H1 (cell line): ENCODE results near the gene DCN. TPM values are rescaled to one million over a fixed set of nuclear protein-coding genes. Genes with fewer than 3 reads are reported as not detected.

Experiments used
- CTCF ChIA-PET: fragments of 300-600 bp; sonication (Branson Sonifier 250); formaldehyde crosslinking; loops from one replicate; lab custom pipeline; 2021; ENCODE audit not compliant: partially characterized antibody; lab: Charles Lee
- POLR2A ChIA-PET: fragments of 300-600 bp; sonication (Branson Sonifier 250); formaldehyde crosslinking; loops from one replicate; lab custom pipeline; 2021; ENCODE audit warnings: inconsistent platforms; ENCODE audit not compliant: partially characterized antibody; lab: Charles Lee
- DNase-seq, 2 experiments: peaks; one replicate each; pipeline versions ENCODE4 v3.0.0 to v3.0.0-alpha.2; 2010 to 2022; ENCODE audit warnings: low spot score in 2 of 2, low read depth in 1 of 2, mixed read lengths in 1 of 2
- FAIRE-seq: peaks from 2 replicates; lab custom pipeline; 2011; peaks lifted over from hg19 to GRCh38; lab: Jason Lieb, UNC
- H2AFZ ChIP-seq: 2 replicates; pipeline ENCODE4 v1.8.1; 2012; ENCODE audit warnings: low read length, inconsistent platforms
- H2AK5ac ChIP-seq: 2 replicates; pipeline ENCODE4 v1.6.1; 2013; ENCODE audit warnings: low read depth, low read length
- H2BK120ac ChIP-seq: replicated peaks from 2 replicates; pipeline ENCODE3; 2013; ENCODE audit warnings: low read depth, low read length, inconsistent platforms
- H2BK12ac ChIP-seq: 2 replicates; pipeline ENCODE4 v1.6.1; 2013; ENCODE audit warnings: low read depth, low read length
- H2BK15ac ChIP-seq: 2 replicates; pipeline ENCODE4 v1.6.1; 2013; ENCODE audit warnings: low read length
- H2BK20ac ChIP-seq: 2 replicates; pipeline ENCODE4 v1.6.1; 2013; ENCODE audit warnings: low read length
- H2BK5ac ChIP-seq: 2 replicates; pipeline ENCODE4 v1.6.1; 2013; ENCODE audit warnings: low read depth, low read length
- H3K14ac ChIP-seq: 2 replicates; pipeline ENCODE4 v1.6.1; 2013; ENCODE audit warnings: inconsistent platforms; ENCODE audit not compliant: insufficient read length
- H3K18ac ChIP-seq: 2 replicates; pipeline ENCODE4 v1.6.1; 2013; ENCODE audit warnings: low read length; ENCODE audit errors: extremely low read depth
- H3K23ac ChIP-seq: 2 replicates; pipeline ENCODE4 v1.6.1; 2013; ENCODE audit warnings: inconsistent platforms; ENCODE audit not compliant: insufficient read length
- H3K23me2 ChIP-seq: 2 replicates; pipeline ENCODE4 v1.6.1; 2013; ENCODE audit warnings: low read depth, low read length
- H3K27ac ChIP-seq: 2 replicates; pipeline ENCODE4 v1.6.1; 2011; ENCODE audit warnings: low read depth, low read length, inconsistent platforms
- H3K27me3 ChIP-seq, 4 experiments: replicated peaks in 1 of 4; 1 replicate in 1 of 4; 2 replicates in 3 of 4; pipeline versions ENCODE4 v1.6.1 to v1.8.1; 2011 to 2013; ENCODE audit warnings: low read length in 3 of 4, mild to moderate bottlenecking in 3 of 4, inconsistent platforms in 2 of 4, mixed read lengths in 2 of 4, moderate library complexity in 1 of 4; ENCODE audit not compliant: control insufficient read depth in 3 of 4, insufficient read depth in 3 of 4; ENCODE audit errors: extremely low read depth in 1 of 4
- H3K36me3 ChIP-seq, 4 experiments: 2 replicates each; pipeline versions ENCODE4 v1.6.1 to v1.8.1; 2011 to 2013; ENCODE audit warnings: mild to moderate bottlenecking in 4 of 4, low read length in 3 of 4, moderate library complexity in 2 of 4, control low read depth in 1 of 4, inconsistent platforms in 1 of 4; ENCODE audit not compliant: insufficient read depth in 4 of 4, control insufficient read depth in 2 of 4
- H3K4ac ChIP-seq: replicated peaks from 2 replicates; pipeline ENCODE3; 2013; ENCODE audit warnings: low read length, low read depth, mixed read lengths, inconsistent platforms; ENCODE audit not compliant: insufficient read length
- H3K4me1 ChIP-seq, 4 experiments: replicated peaks in 1 of 4; 1 replicate in 1 of 4; 2 replicates in 3 of 4; pipeline versions ENCODE4 v1.6.1 to v1.8.1; 2011 to 2013; ENCODE audit warnings: low read length in 3 of 4, inconsistent platforms in 2 of 4, mixed read lengths in 1 of 4; ENCODE audit not compliant: insufficient read depth in 4 of 4, control insufficient read depth in 3 of 4
- H3K4me2 ChIP-seq, 2 experiments: 2 replicates each; pipeline versions ENCODE4 v1.6.1 to v1.8.1; 2011 to 2013; ENCODE audit warnings: low read depth in 2 of 2, low read length in 2 of 2, control low read depth in 1 of 2, inconsistent platforms in 1 of 2, mild to moderate bottlenecking in 1 of 2; ENCODE audit not compliant: insufficient read depth in 1 of 2
- H3K4me3 ChIP-seq, 4 experiments: fragments of 200-600, 300-600 bp in 1 of 4; sonication (generic), shearing (Covaris generic), sonication (Bioruptor Twin) in 1 of 4; 2 replicates each; pipeline versions ENCODE4 v1.5.1 to v1.8.1; 2011 to 2016; ENCODE audit warnings: low read length in 4 of 4, low read depth in 3 of 4, control low read depth in 2 of 4, inconsistent platforms in 2 of 4, mild to moderate bottlenecking in 2 of 4, mixed read lengths in 1 of 4, moderate library complexity in 1 of 4; ENCODE audit not compliant: insufficient read depth in 2 of 4; ENCODE audit errors: extremely low read depth in 1 of 4
- H3K56ac ChIP-seq: replicated peaks from 2 replicates; pipeline ENCODE3; 2013; ENCODE audit warnings: low read depth, mild to moderate bottlenecking, mixed read lengths, low read length, inconsistent platforms; ENCODE audit not compliant: insufficient read length
- H3K79me1 ChIP-seq: 2 replicates; pipeline ENCODE4 v1.6.1; 2013; ENCODE audit warnings: low read depth, low read length, control low read depth
- H3K79me2 ChIP-seq, 2 experiments: 2 replicates each; pipeline versions ENCODE4 v1.6.1 to v1.8.1; 2012 to 2013; ENCODE audit warnings: low read length in 2 of 2, mild to moderate bottlenecking in 2 of 2, inconsistent platforms in 1 of 2; ENCODE audit not compliant: insufficient read depth in 2 of 2, control insufficient read depth in 1 of 2
- H3K9ac ChIP-seq, 4 experiments: replicated peaks in 1 of 4; 1 replicate in 1 of 4; 2 replicates in 3 of 4; pipeline versions ENCODE4 v1.6.1 to v1.8.1; 2011 to 2013; ENCODE audit warnings: low read depth in 3 of 4, low read length in 3 of 4, control low read depth in 2 of 4, mild to moderate bottlenecking in 2 of 4, moderate library complexity in 2 of 4, inconsistent platforms in 1 of 4; ENCODE audit errors: extremely low read depth in 1 of 4
- H3K9me3 ChIP-seq, 2 experiments: 2 replicates each; pipeline versions ENCODE4 v1.6.1 to v1.8.1; 2012 to 2013; ENCODE audit warnings: mild to moderate bottlenecking in 2 of 2, moderate library complexity in 2 of 2, control low read depth in 1 of 2, inconsistent platforms in 1 of 2, low read depth in 1 of 2, low read length in 1 of 2, mixed read lengths in 1 of 2; ENCODE audit not compliant: insufficient read depth in 2 of 2
- H4K20me1 ChIP-seq, 2 experiments: replicated peaks in 1 of 2; 2 replicates each; pipeline versions ENCODE3 to v1.8.1; 2011 to 2013; ENCODE audit warnings: inconsistent platforms in 2 of 2, low read length in 2 of 2, mild to moderate bottlenecking in 1 of 2; ENCODE audit not compliant: insufficient read depth in 2 of 2, control insufficient read depth in 1 of 2
- H4K5ac ChIP-seq: 2 replicates; pipeline ENCODE4 v1.6.1; 2013; ENCODE audit warnings: low read length, low read depth, mixed read lengths, inconsistent platforms; ENCODE audit not compliant: insufficient read length
- H4K8ac ChIP-seq: 2 replicates; pipeline ENCODE4 v1.8.0; 2013; ENCODE audit warnings: mild to moderate bottlenecking, moderate library complexity, low read length, inconsistent platforms; ENCODE audit not compliant: insufficient read depth; ENCODE audit errors: extremely low read depth
- H4K91ac ChIP-seq: replicated peaks from 2 replicates; pipeline ENCODE3; 2013; ENCODE audit warnings: low read length, mixed read lengths, inconsistent platforms; ENCODE audit not compliant: insufficient read length
- CEBPB ChIP-seq: IDR thresholded peaks from 2 replicates; pipeline ENCODE4 v1.6.1; 2012; ENCODE audit warnings: low read depth, low read length
- NANOG ChIP-seq: IDR thresholded peaks from 2 replicates; pipeline ENCODE4 v1.6.1; 2011; ENCODE audit warnings: low read length, low read depth, mild to moderate bottlenecking, inconsistent platforms; ENCODE audit not compliant: insufficient read depth, poor library complexity, severe bottlenecking
- RFX5 ChIP-seq: IDR thresholded peaks from 2 replicates; pipeline ENCODE4 v1.6.1; 2011; ENCODE audit warnings: low read depth, low read length, improper control_type of control experiment, borderline replicate concordance
- ZNF274 ChIP-seq: IDR thresholded peaks from 2 replicates; pipeline ENCODE4 v1.7.0; 2012; ENCODE audit warnings: low read length, borderline replicate concordance; ENCODE audit errors: extremely low read depth
- WGBS, 2 experiments: shearing (Covaris generic) in 1 of 2; methylation state at CpG; one replicate each; pipeline versions ENCODE4 v1.1.6 to v1.1.7; 2013 to 2015; ENCODE audit warnings: low lambda C conversion rate in 2 of 2, mixed read lengths in 2 of 2, inconsistent platforms in 1 of 2, low coverage in 1 of 2, missing lambda C conversion rate in 1 of 2; ENCODE audit not compliant: insufficient replicate concordance in 2 of 2, insufficient coverage in 1 of 2, insufficient read length in 1 of 2; ENCODE audit errors: extremely low coverage in 1 of 2, missing lambda C conversion rate in 1 of 2; 5-methylcytosine and 5-hydroxymethylcytosine counted together
- polyA plus RNA-seq, 7 experiments: library from polyadenylated mRNA; depleted of rRNA in 3 of 7; stranded (reverse) in 5 of 7; unstranded in 2 of 7; fragments of >200 nt in 5 of 7; fragments of 200-250 nt in 2 of 7; gene quantifications; 1 replicate in 5 of 7; 2 replicates in 1 of 7; 4 replicates in 1 of 7; pipeline versions ENCODE4 v1.2.1 to v1.2.3, GENCODE V29; 2011 to 2013; ENCODE audit warnings: missing spikeins in 2 of 7, mixed read lengths in 2 of 7
- total RNA-seq: library from RNA; stranded (reverse); fragmentation: NEBNext Ultra II Directional; extraction: Animal tissue kit (Norgen Biotek cat#: 25700); gene quantifications from 2 replicates; pipeline ENCODE4 v1.2.1, GENCODE V29; 2021

Gene DCN
- total and polyA plus RNA-seq, 2 of the 8 experiments (the other 6 are each of a cell fraction or from before 2014, with no cell fraction given): not detected

DNA sequence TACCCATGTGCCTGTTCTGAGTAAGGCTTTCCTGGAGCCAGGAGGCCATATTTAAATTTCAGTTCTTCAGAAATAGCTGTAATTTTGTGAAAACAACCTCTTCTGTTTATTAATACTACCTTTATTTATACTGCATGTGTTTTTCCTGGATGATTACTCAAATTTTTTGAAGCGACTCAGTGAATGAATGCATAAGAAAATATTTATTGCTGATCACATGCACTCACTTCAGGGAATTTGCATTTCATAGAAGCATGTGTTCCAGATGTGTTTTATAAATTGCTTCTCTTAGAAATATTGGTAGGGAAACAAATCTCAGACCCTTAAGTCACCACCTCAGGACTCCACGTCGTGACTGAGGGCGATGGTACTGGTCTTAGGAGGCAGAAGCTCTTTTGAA is 21.8 kb upstream of the DCN start:
- Histone ChIP-seq H4K91ac (no peak overlapping the region), H3K27ac (no peak overlapping the region), H3K56ac (no peak overlapping the region), H2BK120ac (no peak overlapping the region), H3K4me2 (no peak overlapping the region), H2BK12ac (no peak overlapping the region), H3K79me1 (no peaks in the 10 kb centered on the region), H3K14ac (no peak overlapping the region), H4K20me1 (no peaks in the 10 kb centered on the region), H3K9me3 (no peaks in the 10 kb centered on the region), H3K4me1 (no peaks in the 10 kb centered on the region), H3K36me3 (no peaks in the 10 kb centered on the region; a peak in 1 of 8 replicates), H2BK20ac (no peak overlapping the region), H2BK5ac (no peak overlapping the region), H2AK5ac (no peak overlapping the region), H3K23me2 (no peaks in the 10 kb centered on the region), H4K8ac (no peak overlapping the region), H3K23ac (no peak overlapping the region), H3K18ac (no peak overlapping the region), H2BK15ac (no peak overlapping the region), H3K27me3 (no peaks in the 10 kb centered on the region), H3K79me2 (no peaks in the 10 kb centered on the region), H3K4ac (no peak overlapping the region), H2AFZ (no peak overlapping the region), H4K5ac (no peak overlapping the region), H3K9ac (no peak overlapping the region), H3K4me3 (no peak overlapping the region)
- DNase-seq (no peak), FAIRE-seq (no peak)
- 92% methylated on average over 4 of the region's 4 CpGs; no CpG with 5 or more reads in 1 of the 2 experiments for WGBS, 2 experiments
- POLR2A ChIA-PET: no interaction called here
- CTCF ChIA-PET: no interaction called here
- TF ChIP-seq NANOG (no peak), CEBPB (no peak), RFX5 (no peak), ZNF274 (no peak)
